K562 (cell line): ENCODE measurements around the gene THAP9. TPM values are rescaled to one million over a fixed set of nuclear protein-coding genes. Genes with fewer than 3 reads are reported as not detected.

Experiments
- ARNT ChIP-seq, 2 experiments: fragments of 450-650 bp; IDR thresholded peaks; 2 replicates each; pipeline ENCODE4 v1.6.1; 2016; ENCODE audit warnings: mild to moderate bottlenecking in 1 of 2
- BHLHE40 ChIP-seq: IDR thresholded peaks from 2 replicates; pipeline ENCODE4 v1.6.1; 2011; ENCODE audit warnings: low read length, improper control_type of control experiment
- DACH1 ChIP-seq: fragments of 450-650 bp; IDR thresholded peaks from 2 replicates; pipeline ENCODE4 v1.6.1; 2018; ENCODE audit not compliant: partially characterized antibody
- EWSR1 ChIP-seq: fragments of 450-650 bp; IDR thresholded peaks from 2 replicates; pipeline ENCODE4 v1.6.1; 2018; ENCODE audit warnings: borderline replicate concordance, mild to moderate bottlenecking, low read depth, moderate library complexity; ENCODE audit not compliant: partially characterized antibody
- FOSL1 ChIP-seq: fragments of 200-800 bp; sonication (Bioruptor generic); conservative IDR thresholded peaks from 2 replicates; pipeline ENCODE4 v1.6.1; 2016; ENCODE audit warnings: missing genetic modification characterization, missing compliant biosample characterization
- HNRNPH1 ChIP-seq: fragments of 200-400 bp; formaldehyde crosslinking; optimal IDR thresholded peaks from 2 replicates; pipeline ENCODE3; 2017; ENCODE audit warnings: low read depth, mild to moderate bottlenecking, low read length, moderate library complexity
- KDM2B ChIP-seq: fragments of 250-450 bp; sonication (Bioruptor Pico); IDR thresholded peaks from 2 replicates; pipeline ENCODE4 v1.8.0; 2021; ENCODE audit warnings: mild to moderate bottlenecking, moderate library complexity
- ZFPM2 ChIP-seq: fragments of 250-450 bp; sonication (Bioruptor Pico); IDR thresholded peaks from 2 replicates; pipeline ENCODE4 v1.5.1; 2022; ENCODE audit warnings: mild to moderate bottlenecking
- ZNF584 ChIP-seq: fragments of 200-800 bp; sonication (Bioruptor generic); IDR thresholded peaks from 2 replicates; pipeline ENCODE4 v1.6.1; 2016; ENCODE audit warnings: low read depth, mild to moderate bottlenecking, missing genetic modification characterization, missing compliant biosample characterization
- polyA plus RNA-seq, 8 experiments: library from polyadenylated mRNA; depleted of rRNA in 4 of 8; stranded (reverse) in 5 of 8; unstranded in 3 of 8; fragments of >200 nt; fragmentation: Nextera tagmentation in 2 of 8; fragmentation: Illumina TruSeq in 1 of 8; extraction: Ambion mirVana in 2 of 8; extraction: Trizol in 1 of 8; gene quantifications; 2 replicates each; pipeline versions ENCODE4 v1.2.1 to v1.2.3, GENCODE V29; 2011 to 2014; ENCODE audit warnings: inconsistent platforms in 1 of 8, missing spikeins in 1 of 8
- total RNA-seq, 7 experiments: library from RNA; depleted of rRNA in 6 of 7; stranded (reverse); fragments of >200 nt in 6 of 7; fragmentation: Illumina TruSeq in 2 of 7; extraction: Trizol in 2 of 7; gene quantifications; 2 replicates each; pipeline versions ENCODE4 v1.2.1 to v1.2.3, GENCODE V29; 2011 to 2021; ENCODE audit warnings: low replicate concordance in 1 of 7
- TF ChIP-seq, protein P1 (sequence below): fragments of 250-450 bp; sonication (Bioruptor Pico); IDR thresholded peaks from 2 replicates; pipeline ENCODE4 v1.4.0; 2020; ENCODE audit warnings: mild to moderate bottlenecking
- TF ChIP-seq, protein P2 (sequence below): sonication (generic); IDR thresholded peaks from 2 replicates; pipeline ENCODE4 v1.6.1; 2016
- TF ChIP-seq, protein P3 (sequence below): sonication (generic); formaldehyde crosslinking; IDR thresholded peaks from 2 replicates; pipeline ENCODE4 v1.8.1; 2023; ENCODE audit warnings: mild to moderate bottlenecking, missing genetic modification reagents
- TF ChIP-seq, protein P4 (sequence below): fragments of 450-650 bp; conservative IDR thresholded peaks from 2 replicates; pipeline ENCODE4 v1.6.1; 2016; ENCODE audit warnings: missing genetic modification characterization, low read depth, mild to moderate bottlenecking, control low read depth, missing compliant biosample characterization
- TF ChIP-seq, protein P5 (sequence below): fragments of 250-450 bp; sonication (Bioruptor Pico); IDR thresholded peaks from 2 replicates; pipeline ENCODE4 v1.9.0; 2021; ENCODE audit warnings: mild to moderate bottlenecking, inconsistent platforms
- TF ChIP-seq, protein P6 (sequence below): fragments of 250-450 bp; sonication (Bioruptor Pico); IDR thresholded peaks from 2 replicates; pipeline ENCODE4 v1.5.0; 2020; ENCODE audit warnings: mild to moderate bottlenecking, borderline replicate concordance
- TF ChIP-seq, protein P7 (sequence below): fragments of 250-450 bp; sonication (Bioruptor Pico); IDR thresholded peaks from 2 replicates; pipeline ENCODE4 v1.4.0; 2020; ENCODE audit warnings: borderline replicate concordance

The THAP9 gene
- total and polyA plus RNA-seq, 9 of the 15 experiments (the other 6 are each of a cell fraction or from before 2014, with no cell fraction given): 3.4 to 7.0 (median 5.4) TPM

DNA sequence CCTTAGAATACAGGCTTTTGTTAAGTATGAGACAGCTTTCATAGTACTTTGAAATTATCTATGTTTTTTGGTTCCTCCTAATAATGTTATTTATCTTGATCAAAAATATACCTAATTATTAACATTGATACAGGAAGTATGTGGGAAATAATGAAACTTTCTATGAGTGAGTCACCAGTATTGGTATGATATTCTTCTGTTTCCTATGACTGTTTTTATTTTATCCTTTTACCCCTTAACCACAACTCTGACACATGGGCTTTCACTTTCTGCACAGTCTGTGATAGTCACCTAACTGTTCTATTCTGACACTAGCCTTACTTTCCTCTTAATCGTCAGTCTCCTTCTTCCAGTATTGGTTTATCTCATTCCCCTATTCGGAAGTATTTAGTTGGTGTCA, 4.7 kb downstream of the THAP9 start (continued):
- TF ChIP-seq, protein P1, sequence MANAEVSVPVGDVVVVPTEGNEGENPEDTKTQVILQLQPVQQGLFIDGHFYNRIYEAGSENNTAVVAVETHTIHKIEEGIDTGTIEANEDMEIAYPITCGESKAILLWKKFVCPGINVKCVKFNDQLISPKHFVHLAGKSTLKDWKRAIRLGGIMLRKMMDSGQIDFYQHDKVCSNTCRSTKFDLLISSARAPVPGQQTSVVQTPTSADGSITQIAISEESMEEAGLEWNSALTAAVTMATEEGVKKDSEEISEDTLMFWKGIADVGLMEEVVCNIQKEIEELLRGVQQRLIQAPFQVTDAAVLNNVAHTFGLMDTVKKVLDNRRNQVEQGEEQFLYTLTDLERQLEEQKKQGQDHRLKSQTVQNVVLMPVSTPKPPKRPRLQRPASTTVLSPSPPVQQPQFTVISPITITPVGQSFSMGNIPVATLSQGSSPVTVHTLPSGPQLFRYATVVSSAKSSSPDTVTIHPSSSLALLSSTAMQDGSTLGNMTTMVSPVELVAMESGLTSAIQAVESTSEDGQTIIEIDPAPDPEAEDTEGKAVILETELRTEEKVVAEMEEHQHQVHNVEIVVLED (CRISPR knock-in tag): no peak
- TF ChIP-seq ZNF584 (CRISPR knock-in tag) (no peak), ARNT (IDR thresholded peaks at IDR 0.05) (no peak), BHLHE40 (no peak), HNRNPH1 (no peak), EWSR1 (no peak), FOSL1 (tag) (peak; percentile 65), ZFPM2 (CRISPR knock-in tag) (no peak), KDM2B (CRISPR knock-in tag) (no peak), DACH1 (peak; percentile 35)
- TF ChIP-seq, protein P2, sequence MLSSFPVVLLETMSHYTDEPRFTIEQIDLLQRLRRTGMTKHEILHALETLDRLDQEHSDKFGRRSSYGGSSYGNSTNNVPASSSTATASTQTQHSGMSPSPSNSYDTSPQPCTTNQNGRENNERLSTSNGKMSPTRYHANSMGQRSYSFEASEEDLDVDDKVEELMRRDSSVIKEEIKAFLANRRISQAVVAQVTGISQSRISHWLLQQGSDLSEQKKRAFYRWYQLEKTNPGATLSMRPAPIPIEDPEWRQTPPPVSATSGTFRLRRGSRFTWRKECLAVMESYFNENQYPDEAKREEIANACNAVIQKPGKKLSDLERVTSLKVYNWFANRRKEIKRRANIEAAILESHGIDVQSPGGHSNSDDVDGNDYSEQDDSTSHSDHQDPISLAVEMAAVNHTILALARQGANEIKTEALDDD: peak; percentile 56
- TF ChIP-seq, protein P3, sequence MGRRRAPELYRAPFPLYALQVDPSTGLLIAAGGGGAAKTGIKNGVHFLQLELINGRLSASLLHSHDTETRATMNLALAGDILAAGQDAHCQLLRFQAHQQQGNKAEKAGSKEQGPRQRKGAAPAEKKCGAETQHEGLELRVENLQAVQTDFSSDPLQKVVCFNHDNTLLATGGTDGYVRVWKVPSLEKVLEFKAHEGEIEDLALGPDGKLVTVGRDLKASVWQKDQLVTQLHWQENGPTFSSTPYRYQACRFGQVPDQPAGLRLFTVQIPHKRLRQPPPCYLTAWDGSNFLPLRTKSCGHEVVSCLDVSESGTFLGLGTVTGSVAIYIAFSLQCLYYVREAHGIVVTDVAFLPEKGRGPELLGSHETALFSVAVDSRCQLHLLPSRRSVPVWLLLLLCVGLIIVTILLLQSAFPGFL (CRISPR knock-in tag): no peak
- TF ChIP-seq, protein P4, sequence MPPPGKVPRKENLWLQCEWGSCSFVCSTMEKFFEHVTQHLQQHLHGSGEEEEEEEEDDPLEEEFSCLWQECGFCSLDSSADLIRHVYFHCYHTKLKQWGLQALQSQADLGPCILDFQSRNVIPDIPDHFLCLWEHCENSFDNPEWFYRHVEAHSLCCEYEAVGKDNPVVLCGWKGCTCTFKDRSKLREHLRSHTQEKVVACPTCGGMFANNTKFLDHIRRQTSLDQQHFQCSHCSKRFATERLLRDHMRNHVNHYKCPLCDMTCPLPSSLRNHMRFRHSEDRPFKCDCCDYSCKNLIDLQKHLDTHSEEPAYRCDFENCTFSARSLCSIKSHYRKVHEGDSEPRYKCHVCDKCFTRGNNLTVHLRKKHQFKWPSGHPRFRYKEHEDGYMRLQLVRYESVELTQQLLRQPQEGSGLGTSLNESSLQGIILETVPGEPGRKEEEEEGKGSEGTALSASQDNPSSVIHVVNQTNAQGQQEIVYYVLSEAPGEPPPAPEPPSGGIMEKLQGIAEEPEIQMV (tag): no peak
- TF ChIP-seq, protein P5, sequence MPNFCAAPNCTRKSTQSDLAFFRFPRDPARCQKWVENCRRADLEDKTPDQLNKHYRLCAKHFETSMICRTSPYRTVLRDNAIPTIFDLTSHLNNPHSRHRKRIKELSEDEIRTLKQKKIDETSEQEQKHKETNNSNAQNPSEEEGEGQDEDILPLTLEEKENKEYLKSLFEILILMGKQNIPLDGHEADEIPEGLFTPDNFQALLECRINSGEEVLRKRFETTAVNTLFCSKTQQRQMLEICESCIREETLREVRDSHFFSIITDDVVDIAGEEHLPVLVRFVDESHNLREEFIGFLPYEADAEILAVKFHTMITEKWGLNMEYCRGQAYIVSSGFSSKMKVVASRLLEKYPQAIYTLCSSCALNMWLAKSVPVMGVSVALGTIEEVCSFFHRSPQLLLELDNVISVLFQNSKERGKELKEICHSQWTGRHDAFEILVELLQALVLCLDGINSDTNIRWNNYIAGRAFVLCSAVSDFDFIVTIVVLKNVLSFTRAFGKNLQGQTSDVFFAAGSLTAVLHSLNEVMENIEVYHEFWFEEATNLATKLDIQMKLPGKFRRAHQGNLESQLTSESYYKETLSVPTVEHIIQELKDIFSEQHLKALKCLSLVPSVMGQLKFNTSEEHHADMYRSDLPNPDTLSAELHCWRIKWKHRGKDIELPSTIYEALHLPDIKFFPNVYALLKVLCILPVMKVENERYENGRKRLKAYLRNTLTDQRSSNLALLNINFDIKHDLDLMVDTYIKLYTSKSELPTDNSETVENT (CRISPR knock-in tag): no peak
- TF ChIP-seq, protein P6, sequence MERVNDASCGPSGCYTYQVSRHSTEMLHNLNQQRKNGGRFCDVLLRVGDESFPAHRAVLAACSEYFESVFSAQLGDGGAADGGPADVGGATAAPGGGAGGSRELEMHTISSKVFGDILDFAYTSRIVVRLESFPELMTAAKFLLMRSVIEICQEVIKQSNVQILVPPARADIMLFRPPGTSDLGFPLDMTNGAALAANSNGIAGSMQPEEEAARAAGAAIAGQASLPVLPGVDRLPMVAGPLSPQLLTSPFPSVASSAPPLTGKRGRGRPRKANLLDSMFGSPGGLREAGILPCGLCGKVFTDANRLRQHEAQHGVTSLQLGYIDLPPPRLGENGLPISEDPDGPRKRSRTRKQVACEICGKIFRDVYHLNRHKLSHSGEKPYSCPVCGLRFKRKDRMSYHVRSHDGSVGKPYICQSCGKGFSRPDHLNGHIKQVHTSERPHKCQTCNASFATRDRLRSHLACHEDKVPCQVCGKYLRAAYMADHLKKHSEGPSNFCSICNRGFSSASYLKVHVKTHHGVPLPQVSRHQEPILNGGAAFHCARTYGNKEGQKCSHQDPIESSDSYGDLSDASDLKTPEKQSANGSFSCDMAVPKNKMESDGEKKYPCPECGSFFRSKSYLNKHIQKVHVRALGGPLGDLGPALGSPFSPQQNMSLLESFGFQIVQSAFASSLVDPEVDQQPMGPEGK: no peak
- TF ChIP-seq, protein P7, sequence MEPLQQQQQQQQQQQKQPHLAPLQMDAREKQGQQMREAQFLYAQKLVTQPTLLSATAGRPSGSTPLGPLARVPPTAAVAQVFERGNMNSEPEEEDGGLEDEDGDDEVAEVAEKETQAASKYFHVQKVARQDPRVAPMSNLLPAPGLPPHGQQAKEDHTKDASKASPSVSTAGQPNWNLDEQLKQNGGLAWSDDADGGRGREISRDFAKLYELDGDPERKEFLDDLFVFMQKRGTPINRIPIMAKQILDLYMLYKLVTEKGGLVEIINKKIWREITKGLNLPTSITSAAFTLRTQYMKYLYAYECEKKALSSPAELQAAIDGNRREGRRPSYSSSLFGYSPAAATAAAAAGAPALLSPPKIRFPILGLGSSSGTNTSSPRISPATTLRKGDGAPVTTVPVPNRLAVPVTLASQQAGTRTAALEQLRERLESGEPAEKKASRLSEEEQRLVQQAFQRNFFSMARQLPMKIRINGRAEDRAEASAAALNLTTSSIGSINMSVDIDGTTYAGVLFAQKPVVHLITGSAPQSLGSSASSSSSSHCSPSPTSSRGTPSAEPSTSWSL (CRISPR knock-in tag): no peak
